Keratinocyte (primary cell): Measurements from ENCODE around the gene MAP3K5.

ENCODE experiments used
- EZH2 ChIP-seq: IDR thresholded peaks from one replicate; pipeline ENCODE4 v1.6.1; 2012; ENCODE audit warnings: inconsistent platforms, mild to moderate bottlenecking, low read length, moderate library complexity
- TF ChIP-seq, protein P1 (sequence below), 3 experiments: IDR thresholded peaks in 1 of 3; conservative IDR thresholded peaks in 1 of 3; optimal IDR thresholded peaks in 1 of 3; 2 replicates in 2 of 3; 3 replicates in 1 of 3; pipeline versions ENCODE3 to v1.5.1; 2011; ENCODE audit warnings: low read length in 3 of 3, mild to moderate bottlenecking in 3 of 3, moderate library complexity in 2 of 3, control low read depth in 1 of 3, inconsistent platforms in 1 of 3; ENCODE audit not compliant: insufficient read depth in 2 of 3; ENCODE audit errors: extremely low read depth in 1 of 3

DNA sequence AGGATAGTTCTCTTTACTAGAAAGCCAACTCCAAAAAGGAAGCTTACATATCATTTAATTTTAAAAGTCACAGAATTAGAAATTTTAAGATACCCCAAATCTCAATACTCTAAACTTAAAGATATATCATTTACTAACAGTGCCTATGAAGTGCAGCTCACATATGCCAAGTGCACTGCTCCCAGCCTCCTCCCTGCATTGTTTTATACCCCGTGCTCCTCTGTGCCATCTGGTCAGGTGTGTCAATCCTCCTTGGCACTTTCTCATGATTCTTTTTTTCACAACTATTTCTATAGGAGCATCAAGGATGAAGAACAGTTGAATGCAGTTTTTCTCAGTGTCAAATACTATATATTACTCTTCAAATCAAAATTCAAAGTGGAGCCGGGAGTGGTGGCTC lies 250.9 kb downstream of the MAP3K5 start:
- TF ChIP-seq, protein P1, sequence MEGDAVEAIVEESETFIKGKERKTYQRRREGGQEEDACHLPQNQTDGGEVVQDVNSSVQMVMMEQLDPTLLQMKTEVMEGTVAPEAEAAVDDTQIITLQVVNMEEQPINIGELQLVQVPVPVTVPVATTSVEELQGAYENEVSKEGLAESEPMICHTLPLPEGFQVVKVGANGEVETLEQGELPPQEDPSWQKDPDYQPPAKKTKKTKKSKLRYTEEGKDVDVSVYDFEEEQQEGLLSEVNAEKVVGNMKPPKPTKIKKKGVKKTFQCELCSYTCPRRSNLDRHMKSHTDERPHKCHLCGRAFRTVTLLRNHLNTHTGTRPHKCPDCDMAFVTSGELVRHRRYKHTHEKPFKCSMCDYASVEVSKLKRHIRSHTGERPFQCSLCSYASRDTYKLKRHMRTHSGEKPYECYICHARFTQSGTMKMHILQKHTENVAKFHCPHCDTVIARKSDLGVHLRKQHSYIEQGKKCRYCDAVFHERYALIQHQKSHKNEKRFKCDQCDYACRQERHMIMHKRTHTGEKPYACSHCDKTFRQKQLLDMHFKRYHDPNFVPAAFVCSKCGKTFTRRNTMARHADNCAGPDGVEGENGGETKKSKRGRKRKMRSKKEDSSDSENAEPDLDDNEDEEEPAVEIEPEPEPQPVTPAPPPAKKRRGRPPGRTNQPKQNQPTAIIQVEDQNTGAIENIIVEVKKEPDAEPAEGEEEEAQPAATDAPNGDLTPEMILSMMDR (optimal IDR thresholded peaks at IDR 0.05 in 1 of 3, IDR thresholded peaks at IDR 0.05 in 1 of 3, conservative IDR thresholded peaks at IDR 0.05 in 1 of 3; ENCODE audit: extremely low read depth in 1 of 3, insufficient read depth in 2 of 3, low read length in 3 of 3) = no peak
- TF ChIP-seq EZH2 = no peak
